ENCODE data around the gene RMI2.
A peak's percentile ranks its signal among the peaks of the same experiment; 100 is the strongest.

The RMI2 gene

DNA sequence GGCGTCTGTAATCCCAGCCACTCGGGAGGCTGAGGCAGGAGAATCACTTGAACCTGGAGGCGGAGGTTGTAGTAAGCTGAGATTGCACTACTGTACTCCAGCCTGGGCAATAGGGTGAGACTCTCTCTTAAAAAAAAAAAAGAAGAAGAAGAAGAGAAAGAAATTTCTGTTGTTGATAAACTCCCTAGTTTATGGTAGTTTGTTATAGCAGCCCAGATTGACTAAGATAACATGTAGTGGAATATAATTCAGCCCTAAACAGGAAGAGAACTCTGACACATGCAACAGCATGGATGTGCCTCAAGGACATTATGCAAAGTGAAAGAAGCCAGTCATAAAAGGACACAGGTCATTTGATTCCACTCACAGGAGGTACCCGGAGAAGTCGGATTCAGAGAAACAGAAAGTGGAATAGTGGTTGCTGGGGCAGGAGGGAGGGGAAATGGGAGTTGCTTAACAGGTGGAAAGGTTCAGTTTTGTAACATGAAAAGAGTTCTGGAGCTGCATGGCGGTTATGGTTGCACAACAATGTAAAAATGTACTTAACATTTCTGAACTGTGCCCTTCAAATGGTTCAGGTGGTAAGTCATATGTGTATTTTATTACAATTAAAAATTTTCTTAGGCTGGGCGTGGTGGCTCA lies 38.1 kb upstream of the RMI2 start:
- TF ChIP-seq, protein P1, sequence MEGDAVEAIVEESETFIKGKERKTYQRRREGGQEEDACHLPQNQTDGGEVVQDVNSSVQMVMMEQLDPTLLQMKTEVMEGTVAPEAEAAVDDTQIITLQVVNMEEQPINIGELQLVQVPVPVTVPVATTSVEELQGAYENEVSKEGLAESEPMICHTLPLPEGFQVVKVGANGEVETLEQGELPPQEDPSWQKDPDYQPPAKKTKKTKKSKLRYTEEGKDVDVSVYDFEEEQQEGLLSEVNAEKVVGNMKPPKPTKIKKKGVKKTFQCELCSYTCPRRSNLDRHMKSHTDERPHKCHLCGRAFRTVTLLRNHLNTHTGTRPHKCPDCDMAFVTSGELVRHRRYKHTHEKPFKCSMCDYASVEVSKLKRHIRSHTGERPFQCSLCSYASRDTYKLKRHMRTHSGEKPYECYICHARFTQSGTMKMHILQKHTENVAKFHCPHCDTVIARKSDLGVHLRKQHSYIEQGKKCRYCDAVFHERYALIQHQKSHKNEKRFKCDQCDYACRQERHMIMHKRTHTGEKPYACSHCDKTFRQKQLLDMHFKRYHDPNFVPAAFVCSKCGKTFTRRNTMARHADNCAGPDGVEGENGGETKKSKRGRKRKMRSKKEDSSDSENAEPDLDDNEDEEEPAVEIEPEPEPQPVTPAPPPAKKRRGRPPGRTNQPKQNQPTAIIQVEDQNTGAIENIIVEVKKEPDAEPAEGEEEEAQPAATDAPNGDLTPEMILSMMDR (IDR thresholded peaks at IDR 0.05; ENCODE audit: extremely low read depth, missing control alignments) = no peak
- DNase-seq (ENCODE audit: low spot score) = no peak

DNA sequence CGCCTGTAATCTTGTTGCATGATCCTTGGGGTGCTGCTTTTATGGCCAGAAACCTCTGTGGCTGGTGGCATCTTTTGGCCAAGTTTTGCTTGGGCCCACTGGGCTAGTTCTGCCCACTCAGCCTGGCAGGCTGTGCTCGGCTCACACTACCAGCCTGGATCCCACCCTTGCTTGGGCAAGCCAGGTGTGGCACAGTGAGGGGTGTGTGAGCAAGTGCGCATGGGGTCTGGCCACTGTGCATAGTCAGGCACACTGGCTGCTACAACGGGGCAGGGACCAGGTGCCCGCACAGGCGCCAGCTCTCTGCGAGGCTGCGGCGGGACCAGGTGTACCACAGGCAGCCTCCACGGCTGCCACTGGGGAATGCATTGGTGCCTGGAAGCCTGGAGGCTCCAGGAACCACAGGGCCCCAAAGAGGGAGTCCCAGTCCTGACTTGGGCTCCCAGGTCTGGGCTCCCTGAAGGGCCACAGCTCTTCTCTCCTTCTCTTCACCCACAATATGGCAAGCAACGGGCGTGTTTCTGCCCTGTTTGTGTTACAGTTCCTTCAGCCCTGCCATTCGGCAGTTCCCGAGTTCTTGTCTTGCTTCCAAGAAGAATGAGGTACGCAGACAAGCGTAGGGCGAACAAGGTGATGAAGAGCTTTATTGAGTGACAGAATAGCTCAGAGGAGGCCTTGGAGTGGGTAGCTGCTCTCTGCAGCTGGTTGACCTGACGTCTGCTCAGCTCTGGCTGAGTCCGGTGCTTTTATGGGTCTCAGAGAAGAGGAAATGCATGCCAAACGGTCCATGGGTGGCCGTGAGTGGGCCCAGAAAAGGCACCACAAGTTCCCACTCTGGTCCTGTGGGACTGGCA lies 37.4 kb upstream of the RMI2 start:
- DNase-seq (ENCODE audit: low spot score) = no peak
- TF ChIP-seq, protein P1 (IDR thresholded peaks at IDR 0.05; ENCODE audit: extremely low read depth, missing control alignments) = no peak

DNA sequence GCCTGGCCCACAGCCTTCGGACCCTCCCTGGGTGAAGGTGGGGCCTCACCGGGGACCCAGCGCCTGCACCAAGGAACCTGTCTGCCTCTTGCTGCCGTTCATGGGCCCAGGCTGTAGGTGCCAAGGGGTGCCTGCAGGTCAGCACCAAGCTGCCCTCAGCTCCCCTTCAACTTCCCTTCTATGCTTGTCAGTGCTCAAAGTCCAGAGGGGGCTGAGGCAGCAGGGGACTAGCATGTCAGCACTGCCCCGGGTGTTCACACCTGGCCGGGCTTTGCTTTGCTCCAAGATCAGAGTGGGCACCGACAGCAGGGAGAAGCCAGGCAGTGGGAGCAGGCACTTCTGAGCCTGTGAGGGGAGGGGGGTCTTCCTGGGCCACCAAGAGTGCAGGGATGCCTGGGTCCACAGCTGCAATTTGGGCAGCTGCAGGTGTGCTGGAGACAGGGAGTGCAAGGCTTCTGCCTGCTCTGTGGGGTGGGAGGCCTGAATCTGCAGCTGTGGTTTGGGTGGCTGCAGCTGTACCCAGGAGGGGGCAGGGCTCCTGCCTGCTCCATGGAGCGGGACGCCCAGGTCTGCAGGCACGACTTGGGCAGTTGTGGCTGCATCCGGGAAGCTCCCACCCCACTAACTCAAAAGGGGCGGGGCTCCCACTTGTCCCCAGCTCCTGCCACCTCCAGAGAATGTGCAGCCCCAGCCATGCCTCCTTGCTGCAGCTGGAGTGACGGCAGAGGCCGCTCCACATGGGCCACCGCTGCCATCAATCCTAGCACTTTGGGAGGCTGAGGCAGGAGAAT lies 36.6 kb upstream of the RMI2 start:
- DNase-seq (ENCODE audit: low spot score) = no peak
- TF ChIP-seq, protein P1 (IDR thresholded peaks at IDR 0.05; ENCODE audit: extremely low read depth, missing control alignments) = no peak

DNA sequence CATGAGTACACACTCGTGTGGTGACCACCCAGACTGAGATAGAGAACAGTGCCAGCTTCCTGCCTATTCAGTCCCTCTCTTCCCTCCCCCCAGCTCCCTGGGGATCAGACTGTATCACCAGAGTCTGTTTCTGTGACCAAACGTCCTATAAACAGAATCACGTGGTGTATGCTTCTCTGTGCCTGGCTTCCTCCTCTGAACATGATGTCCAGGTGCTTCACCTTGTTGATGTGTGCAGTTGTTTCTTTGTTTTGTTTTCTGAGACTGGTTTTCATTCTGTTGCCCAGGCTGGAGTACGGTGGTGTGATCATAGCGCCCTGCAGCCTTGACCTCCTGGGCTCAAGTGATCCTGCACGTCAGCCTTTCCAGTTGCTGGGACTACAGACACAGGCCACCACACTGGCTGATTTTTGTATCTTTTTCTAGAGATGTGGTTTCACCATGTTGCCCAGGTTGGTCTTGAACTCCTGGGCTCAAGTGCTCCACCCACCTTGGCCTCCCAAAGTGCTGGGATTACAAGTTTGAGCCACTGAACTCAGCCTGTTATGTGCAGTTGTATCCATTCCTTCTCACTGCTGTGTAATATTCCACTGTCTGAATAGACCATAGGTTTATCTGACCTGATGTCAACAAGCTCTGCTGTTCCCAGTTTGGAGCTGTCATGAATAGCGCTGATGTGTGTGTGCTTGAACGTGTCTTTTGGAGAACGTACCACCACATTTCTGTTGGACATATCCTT lies 35.2 kb upstream of the RMI2 start:
- TF ChIP-seq, protein P1 (IDR thresholded peaks at IDR 0.05; ENCODE audit: extremely low read depth, missing control alignments) = no peak
- peak; percentile 53 for DNase-seq (ENCODE audit: low spot score)

DNA sequence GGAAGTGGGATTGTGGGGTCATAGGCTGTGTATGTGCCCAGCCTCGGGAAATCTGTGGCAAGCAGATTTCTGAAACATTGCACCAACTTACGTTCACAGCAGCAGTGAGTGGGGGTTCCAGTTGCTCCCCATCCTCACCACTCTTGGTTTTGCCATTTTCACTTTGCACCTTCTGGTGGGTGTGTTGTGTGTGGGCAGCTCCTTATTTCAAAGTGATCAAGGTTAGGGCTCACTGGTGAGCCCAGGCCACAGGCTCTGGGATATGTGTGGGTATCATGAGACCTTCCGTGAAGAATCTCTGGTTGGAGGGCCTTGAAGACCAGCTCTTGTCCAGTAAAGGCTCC lies 34.7 kb upstream of the RMI2 start:
- no peak for DNase-seq (ENCODE audit: low spot score)
- TF ChIP-seq, protein P1 (IDR thresholded peaks at IDR 0.05; ENCODE audit: extremely low read depth, missing control alignments) = no peak

DNA sequence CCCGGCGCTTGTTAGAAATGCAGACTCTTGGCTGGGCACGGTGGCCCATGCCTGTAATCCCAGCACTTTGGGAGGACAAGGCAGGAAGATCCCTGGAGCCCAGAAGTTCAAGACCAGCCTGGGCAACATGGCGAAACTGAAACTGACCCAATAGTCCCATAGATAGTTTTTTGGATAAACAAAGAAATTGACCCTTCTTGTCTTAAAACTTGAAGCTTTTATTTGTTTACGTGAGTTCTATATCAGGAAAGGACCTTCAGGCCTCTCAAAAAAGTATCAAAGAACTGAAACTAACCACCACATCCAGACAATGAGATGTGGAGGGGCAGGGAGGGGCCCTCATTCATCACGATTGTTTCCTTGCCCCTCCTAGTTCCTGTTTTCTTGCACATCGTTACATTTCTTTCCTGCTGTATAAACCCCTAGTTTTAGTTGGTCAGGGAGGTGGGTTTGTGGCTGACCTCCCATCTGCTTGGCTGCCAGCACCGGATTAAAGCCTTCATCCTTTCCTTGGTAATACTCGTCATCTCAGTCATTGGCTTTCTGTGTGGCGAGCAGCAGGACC lies 34.2 kb upstream of the RMI2 start:
- TF ChIP-seq, protein P1 (IDR thresholded peaks at IDR 0.05; ENCODE audit: extremely low read depth, missing control alignments) = no peak
- peak; percentile 77 for DNase-seq (ENCODE audit: low spot score)
